Neural progenitor cell (in vitro differentiated cells): ENCODE results near the gene MTCL1. TPM values are rescaled to one million over a fixed set of nuclear protein-coding genes. Genes with fewer than 3 reads are reported as not detected.

ENCODE experiments used
- DNase-seq: peaks from one replicate; pipeline ENCODE4 v3.0.0-alpha.2; 2016; ENCODE audit warnings: low spot score
- H2AFZ ChIP-seq: fragments of 200-600 bp; sonication (generic); replicated peaks from 2 replicates; pipeline ENCODE4 v1.6.1; 2016; ENCODE audit warnings: antibody characterized with exemption
- H3F3A ChIP-seq: fragments of 200-600 bp; sonication (generic); 2 replicates; pipeline ENCODE4 v1.6.1; 2016; ENCODE audit warnings: antibody characterized with exemption, low read depth
- H3K27ac ChIP-seq: fragments of 200-600 bp; sonication (generic); 2 replicates; pipeline ENCODE4 v1.5.1; 2016; ENCODE audit warnings: mild to moderate bottlenecking
- H3K27me3 ChIP-seq: fragments of 200-600 bp; sonication (generic); 2 replicates; pipeline ENCODE4 v1.6.1; 2016; ENCODE audit warnings: mild to moderate bottlenecking, moderate library complexity
- H3K36me3 ChIP-seq: fragments of 200-600 bp; sonication (generic); 2 replicates; pipeline ENCODE4 v1.5.1; 2016
- H3K4me1 ChIP-seq: fragments of 200-600 bp; sonication (generic); 2 replicates; pipeline ENCODE4 v1.6.1; 2016; ENCODE audit warnings: mixed run types
- H3K4me2 ChIP-seq: fragments of 200-600 bp; sonication (generic); 2 replicates; pipeline ENCODE4 v1.6.1; 2016
- H3K4me3 ChIP-seq: fragments of 200-600 bp; sonication (generic); 2 replicates; pipeline ENCODE4 v1.5.1; 2016
- H3K79me2 ChIP-seq: fragments of 200-600 bp; sonication (generic); 2 replicates; pipeline ENCODE4 v1.6.1; 2016; ENCODE audit warnings: low read depth
- H3K9ac ChIP-seq: fragments of 200-600 bp; sonication (generic); 2 replicates; pipeline ENCODE4 v1.6.1; 2016
- H3K9me3 ChIP-seq: fragments of 200-600 bp; sonication (generic); 2 replicates; pipeline ENCODE4 v1.5.1; 2016; ENCODE audit warnings: low read depth
- H4K20me1 ChIP-seq: fragments of 200-600 bp; sonication (generic); 2 replicates; pipeline ENCODE4 v1.6.1; 2016; ENCODE audit warnings: low read depth
- H3K27ac Mint-ChIP-seq: 3 replicates; pipeline ENCODE4 v1.8.0; 2021; ENCODE audit warnings: mixed read lengths
- H3K27me3 Mint-ChIP-seq: 2 replicates; pipeline ENCODE4 v1.8.0; 2022; ENCODE audit warnings: low read depth, mild to moderate bottlenecking, inconsistent platforms, moderate library complexity, mixed read lengths; ENCODE audit not compliant: insufficient read depth
- H3K36me3 Mint-ChIP-seq: 3 replicates; pipeline ENCODE4 v1.8.0; 2021; ENCODE audit warnings: mixed read lengths
- H3K4me1 Mint-ChIP-seq: 3 replicates; pipeline ENCODE4 v1.8.0; 2021; ENCODE audit warnings: mixed read lengths
- H3K4me3 Mint-ChIP-seq: 3 replicates; pipeline ENCODE4 v1.8.0; 2021; ENCODE audit warnings: mild to moderate bottlenecking, moderate library complexity, mixed read lengths
- H3K9me3 Mint-ChIP-seq: 3 replicates; pipeline ENCODE4 v1.8.0; 2020; ENCODE audit warnings: mixed read lengths
- CTCF ChIP-seq: fragments of 200-600 bp; sonication (generic); IDR thresholded peaks from 2 replicates; pipeline ENCODE4 v1.5.1; 2017; ENCODE audit warnings: antibody characterized with exemption, mild to moderate bottlenecking
- EZH2 ChIP-seq: fragments of 200-600 bp; sonication (generic); IDR thresholded peaks from 2 replicates; pipeline ENCODE4 v1.6.1; 2017; ENCODE audit warnings: antibody characterized with exemption, mild to moderate bottlenecking, moderate library complexity
- EZH2phosphoT487 ChIP-seq: fragments of 200-600 bp; sonication (generic); IDR thresholded peaks from 2 replicates; pipeline ENCODE4 v1.6.1; 2017; ENCODE audit warnings: antibody characterized with exemption
- total RNA-seq: library from RNA; depleted of rRNA; stranded (reverse); fragments of >200 nt; gene quantifications from 2 replicates; pipeline ENCODE4 v1.2.3, GENCODE V29; 2015; ENCODE audit warnings: low replicate concordance

MTCL1 gene
- total RNA-seq, 1 donor from 2014 or later = 36.9 TPM

DNA sequence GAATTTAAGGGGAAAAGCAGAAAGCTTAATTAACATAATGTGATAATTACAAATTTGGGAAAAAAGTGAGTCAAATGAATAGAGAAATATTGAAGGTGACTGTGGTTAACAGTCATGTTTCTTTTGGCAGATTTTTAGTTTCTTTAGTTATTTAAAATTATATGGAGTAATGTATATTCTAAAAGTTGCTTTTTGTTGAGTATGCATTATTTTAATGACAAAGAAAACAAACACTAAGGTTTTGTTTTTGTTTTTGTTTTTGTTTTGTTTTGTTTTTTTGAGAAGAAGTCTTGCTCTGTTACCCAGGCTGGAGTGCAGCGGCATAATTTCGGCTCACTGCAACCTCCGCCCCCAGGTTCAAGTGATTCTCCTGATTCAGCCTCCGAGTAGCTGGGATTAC is 30.3 kb upstream of the MTCL1 start:
- TF ChIP-seq EZH2 = no peak
- TF ChIP-seq EZH2phosphoT487 = no peak
- TF ChIP-seq CTCF = no peak
- H3K36me3 ChIP-seq = no peaks in the 10 kb centered on the region
- H2AFZ ChIP-seq = no peak overlapping the region
- no peaks in the 10 kb centered on the region for H3K4me1 Mint-ChIP-seq
- no peak overlapping the region for H3K4me3 Mint-ChIP-seq
- H4K20me1 ChIP-seq = no peaks in the 10 kb centered on the region
- H3K27me3 ChIP-seq = no peaks in the 10 kb centered on the region
- H3K9me3 ChIP-seq = no peaks in the 10 kb centered on the region
- no peaks in the 10 kb centered on the region for H3K79me2 ChIP-seq
- no peak overlapping the region for H3K9ac ChIP-seq
- no peaks in the 10 kb centered on the region for H3K36me3 Mint-ChIP-seq
- peaks cover 2% of the 10 kb centered on the region for H3K27me3 Mint-ChIP-seq
- H3K4me3 ChIP-seq = no peak overlapping the region
- no peak overlapping the region for H3K27ac Mint-ChIP-seq
- no peaks in the 10 kb centered on the region for H3K4me1 ChIP-seq
- H3F3A ChIP-seq = no peaks in the 10 kb centered on the region
- no peak overlapping the region for H3K27ac ChIP-seq
- DNase-seq = no peak
- no peak overlapping the region for H3K4me2 ChIP-seq
- no peaks in the 10 kb centered on the region for H3K9me3 Mint-ChIP-seq

DNA sequence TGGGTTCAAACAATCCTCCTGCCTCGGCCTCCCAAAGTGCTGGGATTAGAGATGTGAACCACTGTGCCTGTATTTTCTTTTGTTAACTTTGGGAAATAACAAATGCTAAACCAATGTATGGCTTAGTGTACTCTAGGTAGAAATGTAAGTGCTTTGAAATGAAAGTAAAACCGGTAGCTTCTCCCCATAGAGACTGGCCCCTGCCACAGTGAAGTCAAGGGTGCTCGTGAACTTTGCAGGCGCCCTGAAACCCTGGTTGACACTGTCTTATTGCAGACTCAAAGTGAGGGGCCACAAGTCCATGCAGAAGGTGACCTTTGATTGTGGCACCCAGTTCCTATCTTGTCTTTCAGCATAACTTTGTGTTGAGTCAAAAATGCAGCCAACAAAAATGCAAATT is 24.2 kb upstream of the MTCL1 start:
- Histone ChIP-seq H3K9me3 (no peaks in the 10 kb centered on the region), H3K27me3 (no peaks in the 10 kb centered on the region), H3F3A (peaks cover 10% of the 10 kb centered on the region), H3K4me2 (no peak overlapping the region), H3K4me1 (peaks cover 12% of the 10 kb centered on the region), H3K4me3 (no peak overlapping the region), H2AFZ (no peak overlapping the region), H3K36me3 (no peaks in the 10 kb centered on the region), H3K9ac (no peak overlapping the region), H4K20me1 (no peaks in the 10 kb centered on the region), H3K79me2 (no peaks in the 10 kb centered on the region), H3K27ac (no peak overlapping the region)
- Mint-ChIP-seq H3K27ac (no peak overlapping the region), H3K4me1 (peaks cover 16% of the 10 kb centered on the region), H3K9me3 (no peaks in the 10 kb centered on the region), H3K27me3 (peaks cover 5% of the 10 kb centered on the region), H3K36me3 (no peaks in the 10 kb centered on the region), H3K4me3 (no peak overlapping the region)
- no peak for DNase-seq
- no peak for TF ChIP-seq CTCF
- TF ChIP-seq EZH2 = no peak
- TF ChIP-seq EZH2phosphoT487 = no peak

GRCh38 chr18:8684577-8684976 is 20.8 kb upstream of the MTCL1 start:
- Histone ChIP-seq H3K36me3 (no peaks in the 10 kb centered on the region), H3K9me3 (no peaks in the 10 kb centered on the region), H3K4me3 (no peak overlapping the region), H3F3A (peaks cover 14% of the 10 kb centered on the region), H3K27ac (no peak overlapping the region), H4K20me1 (no peaks in the 10 kb centered on the region), H3K9ac (no peak overlapping the region), H3K4me1 (peaks cover 28% of the 10 kb centered on the region), H3K27me3 (no peaks in the 10 kb centered on the region), H3K79me2 (no peaks in the 10 kb centered on the region), H3K4me2 (no peak overlapping the region), H2AFZ (no peak overlapping the region)
- Mint-ChIP-seq H3K27ac (no peak overlapping the region), H3K27me3 (peaks cover 7% of the 10 kb centered on the region), H3K4me1 (peaks cover 35% of the 10 kb centered on the region), H3K9me3 (no peaks in the 10 kb centered on the region), H3K4me3 (no peak overlapping the region), H3K36me3 (no peaks in the 10 kb centered on the region)
- DNase-seq = no peak
- TF ChIP-seq CTCF (no peak), EZH2phosphoT487 (no peak), EZH2 (no peak)
